ENCODE data around the gene PBRM1.

The PBRM1 gene

GRCh38 chr3:52670621-52671521 lies 14.8 kb downstream of the PBRM1 start:
- Histone ChIP-seq H3K27ac (peak overlapping the region in 6 of 11 experiments; percentile 8 to 49 (median 32); a peak in 6 of 22 replicates), H3K27me3 (no peaks in the 10 kb centered on the region), H3K36me3 (peaks cover 95 to 100% (median 98%) of the 10 kb centered on the region in 11 experiments), H3K9me3 (replicated peaks in 1 of 11) (no peaks in the 10 kb centered on the region), H3K9ac (no peak overlapping the region; a peak in 2 of 22 replicates), H3K4me2 (peak overlapping the region in 6 of 11 experiments; percentile 1 to 48 (median 13); a peak in 7 of 22 replicates), H4K20me1 (peaks cover 24 to 74% (median 53%) of the 10 kb centered on the region in 11 experiments; a peak in 20 of 22 replicates), H3K4me1 (peaks cover 0 to 30% (median 21%) of the 10 kb centered on the region in 10 experiments; a peak in 12 of 20 replicates), H3K4me3 (no peak overlapping the region)
- no peak for TF ChIP-seq Cebpa-rat (IDR thresholded peaks at IDR 0.05)

GRCh38 chr3:52663098-52663497 lies 22.6 kb downstream of the PBRM1 start:
- Histone ChIP-seq H3K27me3 (no peaks in the 10 kb centered on the region), H3K4me2 (no peak overlapping the region), H3K9ac (no peak overlapping the region), H3K9me3 (replicated peaks in 1 of 11) (no peaks in the 10 kb centered on the region), H3K27ac (no peak overlapping the region), H4K20me1 (peaks cover 0 to 45% (median 11%) of the 10 kb centered on the region in 11 experiments; a peak in 14 of 22 replicates), H3K36me3 (peaks cover 97 to 100% (median 100%) of the 10 kb centered on the region in 11 experiments), H3K4me1 (no peaks in the 10 kb centered on the region), H3K4me3 (no peak overlapping the region)
- no peak for TF ChIP-seq Cebpa-rat (IDR thresholded peaks at IDR 0.05)

GRCh38 chr3:52660046-52660445 lies 25.7 kb downstream of the PBRM1 start:
- Histone ChIP-seq H3K36me3 (peaks cover 97 to 100% (median 100%) of the 10 kb centered on the region in 11 experiments), H3K4me2 (no peak overlapping the region)
- no peak for TF ChIP-seq Cebpa-rat (IDR thresholded peaks at IDR 0.05)

GRCh38 chr3:52655895-52656294 lies 29.8 kb downstream of the PBRM1 start:
- H3K9me3 ChIP-seq (replicated peaks in 1 of 11): no peaks in the 10 kb centered on the region
- TF ChIP-seq Cebpa-rat (IDR thresholded peaks at IDR 0.05): no peak
- no peak overlapping the region for H3K27ac ChIP-seq
- no peak overlapping the region for H3K4me2 ChIP-seq
- peaks cover 6 to 32% (median 9%) of the 10 kb centered on the region in 11 experiments; a peak in 11 of 22 replicates for H4K20me1 ChIP-seq
- H3K4me3 ChIP-seq: no peak overlapping the region
- H3K27me3 ChIP-seq: no peaks in the 10 kb centered on the region
- no peak overlapping the region for H3K9ac ChIP-seq
- H3K36me3 ChIP-seq: peaks cover 96 to 100% (median 100%) of the 10 kb centered on the region in 11 experiments
- H3K4me1 ChIP-seq: no peaks in the 10 kb centered on the region

More at GRCh38 chr3:52660046-52660445, 25.7 kb downstream of the PBRM1 start:
- no peak overlapping the region for H3K9ac ChIP-seq
- no peaks in the 10 kb centered on the region for H3K4me1 ChIP-seq
- no peaks in the 10 kb centered on the region for H3K9me3 ChIP-seq (replicated peaks in 1 of 11)
- H3K27me3 ChIP-seq: no peaks in the 10 kb centered on the region
- no peak overlapping the region for H3K27ac ChIP-seq
- H4K20me1 ChIP-seq: peaks cover 0 to 46% (median 11%) of the 10 kb centered on the region in 11 experiments; a peak in 13 of 22 replicates
- no peak overlapping the region for H3K4me3 ChIP-seq

- Histone ChIP-seq H3K4me2 (no peak overlapping the region), H3K36me3 (peaks cover 96 to 100% (median 98%) of the 10 kb centered on the region in 11 experiments)
Observed at GRCh38 chr3:52651592-52651991, 34.1 kb downstream of the PBRM1 start.

GRCh38 chr3:52650439-52650838 lies 35.3 kb downstream of the PBRM1 start:
- no peak overlapping the region for H3K27ac ChIP-seq
- H3K4me3 ChIP-seq: no peak overlapping the region
- H3K36me3 ChIP-seq: peaks cover 93 to 100% (median 97%) of the 10 kb centered on the region in 11 experiments
- no peak overlapping the region for H3K9ac ChIP-seq
- no peaks in the 10 kb centered on the region for H3K27me3 ChIP-seq
- TF ChIP-seq Cebpa-rat (IDR thresholded peaks at IDR 0.05): no peak
- H3K4me2 ChIP-seq: no peak overlapping the region
- H3K9me3 ChIP-seq (replicated peaks in 1 of 11): no peaks in the 10 kb centered on the region
- H4K20me1 ChIP-seq: peaks cover 0 to 19% (median 9%) of the 10 kb centered on the region in 11 experiments; a peak in 11 of 22 replicates
- no peaks in the 10 kb centered on the region for H3K4me1 ChIP-seq

More at GRCh38 chr3:52651592-52651991, 34.1 kb downstream of the PBRM1 start:
- H3K9ac ChIP-seq: no peak overlapping the region
- TF ChIP-seq Cebpa-rat (IDR thresholded peaks at IDR 0.05): 0 out of 22 replicates have a peak, but pooled peaks of 1 of the 11 experiments have one; percentile 23
- H4K20me1 ChIP-seq: peaks cover 0 to 26% (median 9%) of the 10 kb centered on the region in 11 experiments; a peak in 10 of 22 replicates
- H3K4me3 ChIP-seq: no peak overlapping the region
- H3K9me3 ChIP-seq (replicated peaks in 1 of 11): no peaks in the 10 kb centered on the region
- no peaks in the 10 kb centered on the region for H3K27me3 ChIP-seq
- H3K4me1 ChIP-seq: no peaks in the 10 kb centered on the region
- no peak overlapping the region for H3K27ac ChIP-seq

GRCh38 chr3:52649461-52650210 lies 36.1 kb downstream of the PBRM1 start:
- peaks cover 93 to 100% (median 97%) of the 10 kb centered on the region in 11 experiments for H3K36me3 ChIP-seq
- no peak overlapping the region for H3K4me3 ChIP-seq
- TF ChIP-seq Cebpa-rat (IDR thresholded peaks at IDR 0.05): no peak
- H3K27ac ChIP-seq: no peak overlapping the region
- peaks cover 0 to 16% (median 7%) of the 10 kb centered on the region in 11 experiments; a peak in 11 of 22 replicates for H4K20me1 ChIP-seq
- no peaks in the 10 kb centered on the region for H3K27me3 ChIP-seq
- H3K4me2 ChIP-seq: no peak overlapping the region
- H3K4me1 ChIP-seq: no peaks in the 10 kb centered on the region
- no peak overlapping the region for H3K9ac ChIP-seq
- H3K9me3 ChIP-seq (replicated peaks in 1 of 11): no peaks in the 10 kb centered on the region

- Histone ChIP-seq H3K9ac (no peak overlapping the region), H3K36me3 (peaks cover 94 to 100% (median 98%) of the 10 kb centered on the region in 11 experiments)
- no peak for TF ChIP-seq Cebpa-rat (IDR thresholded peaks at IDR 0.05)
Observed at GRCh38 chr3:52645549-52645948, 40.2 kb downstream of the PBRM1 start.

More at GRCh38 chr3:52645549-52645948, 40.2 kb downstream of the PBRM1 start:
- Histone ChIP-seq H3K27ac (no peak overlapping the region), H3K9me3 (replicated peaks in 1 of 11) (no peaks in the 10 kb centered on the region), H3K4me2 (no peak overlapping the region), H3K4me3 (no peak overlapping the region), H3K27me3 (no peaks in the 10 kb centered on the region), H3K4me1 (no peaks in the 10 kb centered on the region), H4K20me1 (peaks cover 0 to 16% (median 0%) of the 10 kb centered on the region in 11 experiments; a peak in 4 of 22 replicates)

Data from BLaER1 treated with 17β-estradiol and CSF1 and Interleukin-3, amounts not matched to agents 10 nM and 100 nM (cell line).